ENCODE data around the gene SLC29A1.

DNA sequence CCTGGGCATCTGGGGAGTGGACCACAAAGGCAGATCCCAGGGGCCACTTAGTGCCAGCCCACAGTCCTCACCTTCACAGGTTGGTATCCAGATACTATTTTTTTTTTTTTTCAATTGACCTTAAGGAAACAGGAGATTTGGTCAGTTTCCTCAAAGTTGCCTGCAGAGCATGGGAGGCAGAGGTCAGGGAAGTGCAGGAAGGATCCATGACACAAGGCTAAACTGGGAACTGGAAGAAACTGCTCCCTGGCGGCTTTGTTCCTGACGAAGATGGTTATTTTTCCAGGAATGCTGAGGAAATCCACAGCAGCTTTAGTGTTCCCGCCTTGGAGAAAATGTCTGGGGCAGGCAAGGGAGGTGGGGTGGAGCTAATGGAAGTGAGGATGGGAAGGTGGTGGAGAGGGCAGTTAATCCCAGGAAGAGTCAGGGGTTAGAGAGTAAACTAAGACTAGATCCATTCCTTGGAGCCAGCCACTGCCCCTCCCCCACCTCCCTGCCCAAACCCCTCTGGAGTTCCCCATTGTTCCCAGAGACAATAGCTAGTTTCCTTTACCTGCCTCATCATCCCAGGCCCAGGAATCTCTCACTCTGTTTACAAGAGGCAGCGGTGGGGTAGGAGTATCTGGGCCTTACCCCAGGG is 20.9 kb upstream of the SLC29A1 start:
- TF ChIP-seq, protein P1, sequence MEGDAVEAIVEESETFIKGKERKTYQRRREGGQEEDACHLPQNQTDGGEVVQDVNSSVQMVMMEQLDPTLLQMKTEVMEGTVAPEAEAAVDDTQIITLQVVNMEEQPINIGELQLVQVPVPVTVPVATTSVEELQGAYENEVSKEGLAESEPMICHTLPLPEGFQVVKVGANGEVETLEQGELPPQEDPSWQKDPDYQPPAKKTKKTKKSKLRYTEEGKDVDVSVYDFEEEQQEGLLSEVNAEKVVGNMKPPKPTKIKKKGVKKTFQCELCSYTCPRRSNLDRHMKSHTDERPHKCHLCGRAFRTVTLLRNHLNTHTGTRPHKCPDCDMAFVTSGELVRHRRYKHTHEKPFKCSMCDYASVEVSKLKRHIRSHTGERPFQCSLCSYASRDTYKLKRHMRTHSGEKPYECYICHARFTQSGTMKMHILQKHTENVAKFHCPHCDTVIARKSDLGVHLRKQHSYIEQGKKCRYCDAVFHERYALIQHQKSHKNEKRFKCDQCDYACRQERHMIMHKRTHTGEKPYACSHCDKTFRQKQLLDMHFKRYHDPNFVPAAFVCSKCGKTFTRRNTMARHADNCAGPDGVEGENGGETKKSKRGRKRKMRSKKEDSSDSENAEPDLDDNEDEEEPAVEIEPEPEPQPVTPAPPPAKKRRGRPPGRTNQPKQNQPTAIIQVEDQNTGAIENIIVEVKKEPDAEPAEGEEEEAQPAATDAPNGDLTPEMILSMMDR (IDR thresholded peaks at IDR 0.05; ENCODE audit: insufficient read depth, low read length): no peak
- TF ChIP-seq POLR2AphosphoS5 (IDR thresholded peaks at IDR 0.05; ENCODE audit: low read depth): no peak
- TF ChIP-seq, protein P2, sequence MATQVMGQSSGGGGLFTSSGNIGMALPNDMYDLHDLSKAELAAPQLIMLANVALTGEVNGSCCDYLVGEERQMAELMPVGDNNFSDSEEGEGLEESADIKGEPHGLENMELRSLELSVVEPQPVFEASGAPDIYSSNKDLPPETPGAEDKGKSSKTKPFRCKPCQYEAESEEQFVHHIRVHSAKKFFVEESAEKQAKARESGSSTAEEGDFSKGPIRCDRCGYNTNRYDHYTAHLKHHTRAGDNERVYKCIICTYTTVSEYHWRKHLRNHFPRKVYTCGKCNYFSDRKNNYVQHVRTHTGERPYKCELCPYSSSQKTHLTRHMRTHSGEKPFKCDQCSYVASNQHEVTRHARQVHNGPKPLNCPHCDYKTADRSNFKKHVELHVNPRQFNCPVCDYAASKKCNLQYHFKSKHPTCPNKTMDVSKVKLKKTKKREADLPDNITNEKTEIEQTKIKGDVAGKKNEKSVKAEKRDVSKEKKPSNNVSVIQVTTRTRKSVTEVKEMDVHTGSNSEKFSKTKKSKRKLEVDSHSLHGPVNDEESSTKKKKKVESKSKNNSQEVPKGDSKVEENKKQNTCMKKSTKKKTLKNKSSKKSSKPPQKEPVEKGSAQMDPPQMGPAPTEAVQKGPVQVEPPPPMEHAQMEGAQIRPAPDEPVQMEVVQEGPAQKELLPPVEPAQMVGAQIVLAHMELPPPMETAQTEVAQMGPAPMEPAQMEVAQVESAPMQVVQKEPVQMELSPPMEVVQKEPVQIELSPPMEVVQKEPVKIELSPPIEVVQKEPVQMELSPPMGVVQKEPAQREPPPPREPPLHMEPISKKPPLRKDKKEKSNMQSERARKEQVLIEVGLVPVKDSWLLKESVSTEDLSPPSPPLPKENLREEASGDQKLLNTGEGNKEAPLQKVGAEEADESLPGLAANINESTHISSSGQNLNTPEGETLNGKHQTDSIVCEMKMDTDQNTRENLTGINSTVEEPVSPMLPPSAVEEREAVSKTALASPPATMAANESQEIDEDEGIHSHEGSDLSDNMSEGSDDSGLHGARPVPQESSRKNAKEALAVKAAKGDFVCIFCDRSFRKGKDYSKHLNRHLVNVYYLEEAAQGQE (IDR thresholded peaks at IDR 0.05; ENCODE audit: insufficient replicate concordance, low read depth): no peak

Measured in HL-60 (cell line).